PFSK-1 (cell line): ENCODE data around the gene TTC12.

Experiments
- POLR2AphosphoS5 ChIP-seq: IDR thresholded peaks from 2 replicates; pipeline ENCODE4 v1.6.1; 2012; ENCODE audit warnings: low read depth, mild to moderate bottlenecking, control low read depth, low read length, moderate library complexity
- SIN3A ChIP-seq: IDR thresholded peaks from 2 replicates; pipeline ENCODE4 v1.6.1; 2012; ENCODE audit warnings: mild to moderate bottlenecking, low read length, moderate library complexity, borderline replicate concordance; ENCODE audit not compliant: insufficient read depth
- TAF1 ChIP-seq: IDR thresholded peaks from 2 replicates; pipeline ENCODE4 v1.6.1; 2012; ENCODE audit warnings: low read length, control low read depth, borderline replicate concordance; ENCODE audit not compliant: insufficient read depth

GRCh38 chr11:113373981-113374560, 59.7 kb downstream of the TTC12 start:
- TF ChIP-seq POLR2AphosphoS5 (no peak), TAF1 (no peak), SIN3A (no peak)
